LNCAP (cell line): Measurements from ENCODE around the gene NPPB.

Source experiments
- TF ChIP-seq, protein P1 (sequence below): fragments of 450-650 bp; IDR thresholded peaks from 2 replicates; pipeline ENCODE4 v1.5.1; 2017; ENCODE audit warnings: mild to moderate bottlenecking

NPPB gene

GRCh38 chr1:11885916-11886315 lies 27.2 kb upstream of the NPPB start:
- TF ChIP-seq, protein P1, sequence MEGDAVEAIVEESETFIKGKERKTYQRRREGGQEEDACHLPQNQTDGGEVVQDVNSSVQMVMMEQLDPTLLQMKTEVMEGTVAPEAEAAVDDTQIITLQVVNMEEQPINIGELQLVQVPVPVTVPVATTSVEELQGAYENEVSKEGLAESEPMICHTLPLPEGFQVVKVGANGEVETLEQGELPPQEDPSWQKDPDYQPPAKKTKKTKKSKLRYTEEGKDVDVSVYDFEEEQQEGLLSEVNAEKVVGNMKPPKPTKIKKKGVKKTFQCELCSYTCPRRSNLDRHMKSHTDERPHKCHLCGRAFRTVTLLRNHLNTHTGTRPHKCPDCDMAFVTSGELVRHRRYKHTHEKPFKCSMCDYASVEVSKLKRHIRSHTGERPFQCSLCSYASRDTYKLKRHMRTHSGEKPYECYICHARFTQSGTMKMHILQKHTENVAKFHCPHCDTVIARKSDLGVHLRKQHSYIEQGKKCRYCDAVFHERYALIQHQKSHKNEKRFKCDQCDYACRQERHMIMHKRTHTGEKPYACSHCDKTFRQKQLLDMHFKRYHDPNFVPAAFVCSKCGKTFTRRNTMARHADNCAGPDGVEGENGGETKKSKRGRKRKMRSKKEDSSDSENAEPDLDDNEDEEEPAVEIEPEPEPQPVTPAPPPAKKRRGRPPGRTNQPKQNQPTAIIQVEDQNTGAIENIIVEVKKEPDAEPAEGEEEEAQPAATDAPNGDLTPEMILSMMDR: no peak

DNA sequence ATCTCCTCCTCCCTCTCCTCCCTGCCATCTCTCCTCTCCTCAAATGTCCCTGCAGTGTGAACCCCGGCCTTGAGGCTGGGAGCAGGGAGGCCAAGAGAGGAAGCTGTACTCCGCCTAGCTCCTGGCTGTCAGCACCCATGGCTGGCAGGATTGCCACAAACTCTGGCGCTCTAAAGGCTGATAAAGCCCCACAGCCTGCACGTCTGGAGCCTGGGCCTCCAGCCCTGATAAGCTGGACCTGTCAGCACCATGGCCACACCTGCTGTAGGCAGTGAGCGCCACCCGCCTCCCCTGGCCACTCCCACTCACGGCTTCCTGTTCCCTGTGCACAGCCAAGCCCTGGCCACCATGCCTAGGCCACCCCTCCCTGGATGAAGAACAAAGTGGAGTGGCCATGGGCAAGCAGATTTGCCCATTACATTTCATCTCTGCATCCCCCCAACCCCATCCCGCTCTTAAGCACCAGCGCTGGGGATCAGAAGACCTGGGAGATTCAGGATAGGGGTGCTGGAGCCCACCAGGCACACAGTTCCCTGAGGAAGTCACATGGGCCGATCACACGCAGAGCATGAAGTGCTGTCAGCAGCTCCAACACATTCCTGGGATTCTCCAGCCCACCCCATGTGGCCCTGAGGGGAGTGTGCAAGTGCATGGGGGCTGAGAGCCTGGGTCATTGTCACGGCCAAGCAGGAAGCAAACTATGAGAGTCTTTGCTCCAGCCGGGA lies 24.2 kb upstream of the NPPB start:
- TF ChIP-seq, protein P1: no peak

GRCh38 chr1:11881749-11882441 lies 23.1 kb upstream of the NPPB start:
- TF ChIP-seq, protein P1: no peak

DNA sequence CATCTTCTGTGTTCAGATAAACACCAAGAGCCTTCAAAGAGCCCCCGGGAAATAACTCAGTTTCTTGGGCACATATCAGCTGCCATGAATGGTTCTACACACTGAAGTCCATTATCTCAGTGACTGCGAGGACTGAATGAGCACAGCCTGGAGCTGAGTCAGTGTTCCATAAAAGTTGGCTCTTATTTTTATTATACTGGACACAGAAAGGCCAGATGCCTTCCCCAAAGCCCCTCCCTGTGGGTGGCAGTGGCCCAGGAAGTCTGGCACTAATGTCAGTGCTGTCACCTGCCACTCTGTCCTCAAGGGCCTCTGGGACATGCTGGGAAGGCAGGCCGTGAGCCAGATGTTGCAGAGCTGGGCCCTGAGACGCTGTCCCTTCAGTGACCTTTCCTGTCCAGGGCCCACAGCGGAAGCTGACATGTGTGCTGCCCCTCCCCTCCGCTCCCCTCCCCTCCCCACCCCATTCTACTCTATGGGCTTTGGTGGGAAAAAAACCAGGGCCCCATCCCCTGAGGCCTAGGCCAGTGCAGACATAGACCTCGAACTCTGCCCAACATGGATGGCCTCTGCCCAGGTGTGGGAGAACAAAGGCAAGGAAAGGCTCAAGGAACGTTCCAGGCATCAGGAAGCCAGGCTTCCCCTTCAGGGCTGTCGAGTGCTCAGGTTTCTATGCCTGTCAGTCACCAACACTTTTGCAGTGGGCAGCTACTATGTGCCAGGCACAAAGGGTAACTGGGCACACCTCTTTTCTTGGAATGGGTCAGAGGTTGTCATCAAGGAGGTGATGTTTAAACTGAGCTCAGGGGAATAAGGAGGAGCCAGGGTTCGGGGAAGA lies 22.4 kb upstream of the NPPB start:
- TF ChIP-seq, protein P1: no peak

- TF ChIP-seq, protein P1: no peak
Measured at GRCh38 chr1:11880181-11880575, 21.4 kb upstream of the NPPB start.

DNA sequence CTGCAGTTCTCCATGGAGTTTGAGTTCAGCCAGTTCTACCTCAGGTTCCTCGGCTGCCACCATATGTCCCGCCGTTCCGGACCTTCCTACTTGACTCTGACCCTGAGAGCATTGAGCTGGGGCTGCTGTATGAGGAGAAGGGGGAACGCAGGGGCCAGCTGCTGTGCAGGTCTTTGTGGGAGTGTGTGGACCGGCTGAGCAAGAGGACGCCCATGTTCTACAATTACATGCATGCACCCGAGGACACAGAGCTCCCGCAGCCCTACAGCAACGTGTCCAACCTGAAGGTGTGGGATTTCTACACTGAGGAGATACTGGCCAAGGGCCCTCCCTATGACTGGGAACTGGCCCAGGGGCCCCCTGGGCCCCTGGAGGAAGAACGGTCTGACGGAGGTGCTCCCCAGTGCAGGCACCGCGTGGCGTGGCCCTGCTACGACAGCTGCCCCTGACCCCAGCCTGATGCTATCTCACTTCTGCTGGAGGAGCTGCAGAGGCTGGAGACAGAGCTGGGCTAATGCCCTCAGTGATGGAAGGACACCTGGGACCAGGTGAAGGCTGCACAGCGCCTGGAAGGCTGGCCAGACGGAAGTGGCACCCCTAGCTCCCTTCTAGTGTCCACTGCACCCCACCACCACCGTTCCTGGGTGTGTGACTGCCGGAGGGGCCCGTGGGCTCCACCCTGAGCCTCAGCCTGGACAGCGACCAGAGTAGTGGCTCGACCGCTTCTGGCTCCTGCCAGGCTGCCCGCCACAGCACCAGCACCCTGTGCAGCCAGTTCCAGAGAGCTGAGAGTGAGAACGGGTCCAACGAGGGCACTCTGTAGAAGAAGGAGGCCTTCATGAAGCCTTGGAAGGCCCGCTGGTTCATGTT lies 20.8 kb upstream of the NPPB start:
- TF ChIP-seq, protein P1: no peak

DNA sequence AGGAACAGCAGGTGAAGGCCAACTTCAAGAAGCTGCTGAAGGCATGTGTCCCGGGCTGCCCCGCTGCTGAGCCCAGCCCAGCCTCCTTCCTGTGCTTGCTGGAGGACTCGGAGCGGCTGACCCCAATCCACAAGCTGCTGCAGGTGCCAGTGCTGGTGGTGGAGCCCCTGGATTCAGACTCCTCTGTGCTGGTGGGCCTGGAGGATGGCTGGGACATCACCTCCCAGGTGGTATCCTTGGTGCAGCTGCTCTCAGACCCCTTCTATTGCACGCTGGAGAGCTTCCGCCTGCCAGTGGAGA lies 20.1 kb upstream of the NPPB start:
- TF ChIP-seq, protein P1: no peak
